Activated CD8-positive, alpha-beta T cell treated with anti-CD3 and anti-CD28 coated beads for 36 hours (primary cell): ENCODE measurements around the gene REC8. TPM values are rescaled to one million over a fixed set of nuclear protein-coding genes. Genes with fewer than 3 reads are reported as not detected.

Experiments
- ATAC-seq: fragments of 200-7000 bp; cut with Tn5 transposase; one replicate; pipeline ENCODE4 v1.10.0; 2021; ENCODE audit warnings: mild to moderate bottlenecking, moderate library complexity
- CTCF ChIA-PET: fragments of 350-600 bp; sonication (Branson Sonifier 250); formaldehyde crosslinking; loops from one replicate; lab custom pipeline; 2021; ENCODE audit warnings: antibody characterized with exemption; lab: Charles Lee
- POLR2A ChIA-PET: fragments of 350-600 bp; sonication (Branson Sonifier 250); formaldehyde crosslinking; loops from one replicate; lab custom pipeline; 2021; ENCODE audit warnings: antibody characterized with exemption; lab: Charles Lee
- DNase-seq: peaks from one replicate; pipeline ENCODE4 v3.0.0-alpha.2; 2020
- H3K27ac Mint-ChIP-seq: one replicate; pipeline ENCODE4 v1.8.0; 2021; ENCODE audit warnings: mild to moderate bottlenecking, mixed read lengths
- H3K27me3 Mint-ChIP-seq: one replicate; pipeline ENCODE4 v1.8.0; 2021; ENCODE audit warnings: mixed read lengths
- H3K36me3 Mint-ChIP-seq: one replicate; pipeline ENCODE4 v1.8.0; 2021; ENCODE audit warnings: low read depth, mixed read lengths
- H3K4me1 Mint-ChIP-seq: one replicate; pipeline ENCODE4 v1.8.0; 2021; ENCODE audit warnings: low read depth, mixed read lengths
- H3K4me3 Mint-ChIP-seq: one replicate; pipeline ENCODE4 v1.8.0; 2021; ENCODE audit warnings: mild to moderate bottlenecking, moderate library complexity, mixed read lengths
- H3K9me3 Mint-ChIP-seq: one replicate; pipeline ENCODE4 v1.8.0; 2021; ENCODE audit warnings: mixed read lengths
- intact Hi-C: fragments of 100-400 bp; cut with micrococcal nuclease; formaldehyde crosslinking; loops from one replicate; pipeline ENCODE4 v1.10.0; 2022
- total RNA-seq, 2 experiments: library from RNA; stranded (reverse); gene quantifications; one replicate each; pipeline ENCODE4 v1.2.3, GENCODE V29; 2021
- TF ChIP-seq, protein P1 (sequence below): fragments of 200-600 bp; IDR thresholded peaks from one replicate; pipeline ENCODE4 v1.8.0; 2022; ENCODE audit warnings: antibody characterized with exemption, mild to moderate bottlenecking

The REC8 gene
- total RNA-seq, 2 experiments from 2014 or later = 25.0 to 32.9 TPM

DNA sequence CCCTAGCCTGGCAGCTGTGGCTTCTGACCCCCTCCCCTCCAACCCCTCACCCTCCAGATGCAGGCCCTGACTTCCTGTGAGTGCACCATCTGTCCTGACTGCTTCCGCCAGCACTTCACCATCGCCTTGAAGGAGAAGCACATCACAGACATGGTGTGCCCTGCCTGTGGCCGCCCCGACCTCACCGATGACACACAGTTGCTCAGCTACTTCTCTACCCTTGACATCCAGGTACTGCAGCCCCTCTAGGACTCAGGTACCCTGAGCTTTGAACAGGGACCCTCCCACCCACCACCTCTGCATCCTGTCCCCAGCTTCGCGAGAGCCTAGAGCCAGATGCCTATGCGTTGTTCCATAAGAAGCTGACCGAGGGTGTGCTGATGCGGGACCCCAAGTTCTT, 16.8 kb upstream of the REC8 start:
- Mint-ChIP-seq H3K9me3 (no peaks in the 10 kb centered on the region), H3K27me3 (no peaks in the 10 kb centered on the region), H3K4me1 (peaks cover 11% of the 10 kb centered on the region), H3K27ac (peak overlapping the region; percentile 59), H3K4me3 (no peak overlapping the region), H3K36me3 (peaks cover 53% of the 10 kb centered on the region)
- DNase-seq (no peak), ATAC-seq (no peak)
- CTCF ChIA-PET = interaction anchor here (1.1 to 1.8 kb wide), 4 partner anchors 9 to 97 kb away, joined by 3 to 4 read pairs (median 4); no protein-coding TSS in a partner anchor
- intact Hi-C loops = no loop called here
- POLR2A ChIA-PET = interaction anchor here (0.6 to 3.1 kb wide), 9 partner anchors 9 to 56 kb away, joined by 3 to 10 read pairs (median 3); partner anchors contain the start of genes IPO4, PSME1, PSME2 and RNF31
- TF ChIP-seq, protein P1, sequence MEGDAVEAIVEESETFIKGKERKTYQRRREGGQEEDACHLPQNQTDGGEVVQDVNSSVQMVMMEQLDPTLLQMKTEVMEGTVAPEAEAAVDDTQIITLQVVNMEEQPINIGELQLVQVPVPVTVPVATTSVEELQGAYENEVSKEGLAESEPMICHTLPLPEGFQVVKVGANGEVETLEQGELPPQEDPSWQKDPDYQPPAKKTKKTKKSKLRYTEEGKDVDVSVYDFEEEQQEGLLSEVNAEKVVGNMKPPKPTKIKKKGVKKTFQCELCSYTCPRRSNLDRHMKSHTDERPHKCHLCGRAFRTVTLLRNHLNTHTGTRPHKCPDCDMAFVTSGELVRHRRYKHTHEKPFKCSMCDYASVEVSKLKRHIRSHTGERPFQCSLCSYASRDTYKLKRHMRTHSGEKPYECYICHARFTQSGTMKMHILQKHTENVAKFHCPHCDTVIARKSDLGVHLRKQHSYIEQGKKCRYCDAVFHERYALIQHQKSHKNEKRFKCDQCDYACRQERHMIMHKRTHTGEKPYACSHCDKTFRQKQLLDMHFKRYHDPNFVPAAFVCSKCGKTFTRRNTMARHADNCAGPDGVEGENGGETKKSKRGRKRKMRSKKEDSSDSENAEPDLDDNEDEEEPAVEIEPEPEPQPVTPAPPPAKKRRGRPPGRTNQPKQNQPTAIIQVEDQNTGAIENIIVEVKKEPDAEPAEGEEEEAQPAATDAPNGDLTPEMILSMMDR = no peak

DNA sequence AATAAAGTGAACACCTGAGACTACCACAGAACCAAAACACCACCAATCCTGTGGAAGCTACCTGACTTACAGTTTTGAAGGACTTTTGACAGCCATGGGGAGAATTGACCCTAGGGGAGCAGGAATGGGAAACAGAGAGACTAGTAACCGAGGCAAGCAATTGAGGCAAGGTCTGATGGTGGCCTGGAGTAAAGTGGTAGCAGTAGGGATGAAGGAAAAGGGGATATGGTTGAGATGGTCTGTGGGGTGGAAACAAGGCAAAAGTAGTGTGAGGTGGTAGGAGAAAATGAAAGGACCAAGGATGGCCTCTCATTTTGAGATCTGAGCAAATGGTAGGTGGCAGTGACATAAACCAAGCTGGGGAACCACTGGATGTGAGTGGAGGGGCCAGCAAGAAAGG, 15.0 kb upstream of the REC8 start:
- intact Hi-C loops = no loop called here
- peaks cover 56% of the 10 kb centered on the region for H3K36me3 Mint-ChIP-seq
- H3K4me3 Mint-ChIP-seq = no peak overlapping the region
- H3K27me3 Mint-ChIP-seq = no peaks in the 10 kb centered on the region
- peak overlapping the region; percentile 65 for H3K27ac Mint-ChIP-seq
- TF ChIP-seq, protein P1 = no peak
- H3K9me3 Mint-ChIP-seq = no peaks in the 10 kb centered on the region
- ChIA-PET CTCF (interaction anchor here (1.8 kb wide), 1 partner anchor 67 kb away, joined by 4 read pairs; no protein-coding TSS in a partner anchor), POLR2A (interaction anchor here (0.8 to 1.0 kb wide), 5 partner anchors 8 to 56 kb away, joined by 3 to 4 read pairs (median 3); partner anchors contain the start of gene CHMP4A)
- peaks cover 14% of the 10 kb centered on the region for H3K4me1 Mint-ChIP-seq
- ATAC-seq = no peak
- DNase-seq = no peak

DNA sequence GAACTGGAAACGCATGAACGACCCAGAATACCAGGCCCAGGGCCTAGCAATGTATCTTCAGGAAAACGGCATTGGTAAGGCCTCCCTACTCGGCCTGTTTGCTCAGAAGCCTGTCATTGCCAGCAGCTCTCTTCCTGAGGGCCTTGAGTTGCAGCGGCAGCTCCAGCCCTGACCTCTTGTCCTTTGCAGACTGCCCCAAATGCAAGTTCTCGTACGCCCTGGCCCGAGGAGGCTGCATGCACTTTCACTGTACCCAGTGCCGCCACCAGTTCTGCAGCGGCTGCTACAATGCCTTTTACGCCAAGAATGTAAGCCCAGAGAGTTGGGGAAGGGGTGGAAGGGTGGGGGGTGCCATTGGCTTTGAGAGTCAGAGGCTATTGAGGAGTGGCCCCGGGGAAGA, 14.5 kb upstream of the REC8 start:
- intact Hi-C loops = no loop called here
- H3K27me3 Mint-ChIP-seq = no peaks in the 10 kb centered on the region
- TF ChIP-seq, protein P1 = no peak
- CTCF ChIA-PET = no interaction called here
- POLR2A ChIA-PET = interaction anchor here (0.8 to 1.2 kb wide), 4 partner anchors 9 to 55 kb away, joined by 3 to 4 read pairs (median 4); partner anchors contain the start of gene CHMP4A
- peaks cover 19% of the 10 kb centered on the region for H3K4me1 Mint-ChIP-seq
- H3K36me3 Mint-ChIP-seq = peaks cover 58% of the 10 kb centered on the region
- DNase-seq (no peak), ATAC-seq (no peak)
- H3K4me3 Mint-ChIP-seq = no peak overlapping the region
- no peaks in the 10 kb centered on the region for H3K9me3 Mint-ChIP-seq
- H3K27ac Mint-ChIP-seq = peak overlapping the region; percentile 65

DNA sequence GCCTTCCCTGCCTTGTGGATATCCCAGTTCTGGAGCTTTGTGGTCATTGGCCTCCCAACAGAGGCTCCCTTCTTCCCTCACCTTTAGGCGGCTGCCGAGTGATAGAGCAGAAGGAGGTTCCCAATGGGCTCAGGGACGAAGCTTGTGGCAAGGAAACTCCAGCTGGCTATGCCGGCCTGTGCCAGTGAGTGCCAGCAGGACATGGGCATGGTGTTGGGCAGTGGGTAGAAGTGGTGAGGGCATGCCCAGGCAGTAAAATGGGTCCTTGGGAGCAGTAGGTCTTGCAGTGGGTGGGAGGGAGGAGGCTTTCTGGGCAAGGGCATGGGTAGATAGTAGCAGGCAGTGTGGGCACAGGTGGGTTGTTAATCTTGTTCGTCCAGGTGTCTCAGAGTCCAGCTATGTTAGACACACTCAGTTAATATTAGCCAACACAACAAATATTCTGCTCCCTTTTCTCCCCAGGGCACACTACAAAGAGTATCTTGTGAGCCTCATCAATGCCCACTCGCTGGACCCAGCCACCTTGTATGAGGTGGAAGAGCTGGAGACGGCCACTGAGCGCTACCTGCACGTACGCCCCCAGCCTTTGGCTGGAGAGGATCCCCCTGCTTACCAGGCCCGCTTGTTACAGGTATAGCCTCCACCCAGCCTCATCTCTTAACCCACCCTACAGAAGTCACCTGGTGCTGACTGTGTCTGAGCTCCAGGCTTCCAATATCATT, 11.9 kb upstream of the REC8 start:
- POLR2A ChIA-PET = interaction anchor here (0.7 to 7.3 kb wide), 22 partner anchors 12 to 270 kb away, joined by 3 to 178 read pairs (median 12); partner anchors contain the start of genes CBLN3, CHMP4A, DCAF11 and EMC9
- intact Hi-C loops = no loop called here

More for the DNA sequence above, 11.9 kb upstream of the REC8 start:
- Mint-ChIP-seq H3K27me3 (no peaks in the 10 kb centered on the region), H3K4me3 (no peak overlapping the region), H3K36me3 (peaks cover 67% of the 10 kb centered on the region), H3K4me1 (peaks cover 37% of the 10 kb centered on the region), H3K27ac (peak overlapping the region; percentile 99), H3K9me3 (no peaks in the 10 kb centered on the region)
- DNase-seq (no peak), ATAC-seq (no peak)
- TF ChIP-seq, protein P1 = no peak
- CTCF ChIA-PET = interaction anchor here (0.9 to 5.0 kb wide), 23 partner anchors 10 to 148 kb away, joined by 3 to 91 read pairs (median 8); partner anchors contain the start of genes CIDEB, DCAF11, NRL and PCK2
